GM21717 (cell line): ENCODE measurements around the gene DEPDC1.
A peak's percentile ranks its signal among the peaks of the same experiment; 100 is the strongest.
"Not testable (repeated sequence)": the region's sequence is repeated elsewhere in the genome, so short reads cannot be mapped to it uniquely, and the experiment has no call there.

Source experiments
- ATAC-seq: cut with Tn5 transposase; IDR thresholded peaks from one replicate; pipeline ENCODE4 v1.9.1; 2021; ENCODE audit warnings: mild to moderate bottlenecking, moderate library complexity; ENCODE audit not compliant: unreplicated experiment

DEPDC1 gene, protein sequence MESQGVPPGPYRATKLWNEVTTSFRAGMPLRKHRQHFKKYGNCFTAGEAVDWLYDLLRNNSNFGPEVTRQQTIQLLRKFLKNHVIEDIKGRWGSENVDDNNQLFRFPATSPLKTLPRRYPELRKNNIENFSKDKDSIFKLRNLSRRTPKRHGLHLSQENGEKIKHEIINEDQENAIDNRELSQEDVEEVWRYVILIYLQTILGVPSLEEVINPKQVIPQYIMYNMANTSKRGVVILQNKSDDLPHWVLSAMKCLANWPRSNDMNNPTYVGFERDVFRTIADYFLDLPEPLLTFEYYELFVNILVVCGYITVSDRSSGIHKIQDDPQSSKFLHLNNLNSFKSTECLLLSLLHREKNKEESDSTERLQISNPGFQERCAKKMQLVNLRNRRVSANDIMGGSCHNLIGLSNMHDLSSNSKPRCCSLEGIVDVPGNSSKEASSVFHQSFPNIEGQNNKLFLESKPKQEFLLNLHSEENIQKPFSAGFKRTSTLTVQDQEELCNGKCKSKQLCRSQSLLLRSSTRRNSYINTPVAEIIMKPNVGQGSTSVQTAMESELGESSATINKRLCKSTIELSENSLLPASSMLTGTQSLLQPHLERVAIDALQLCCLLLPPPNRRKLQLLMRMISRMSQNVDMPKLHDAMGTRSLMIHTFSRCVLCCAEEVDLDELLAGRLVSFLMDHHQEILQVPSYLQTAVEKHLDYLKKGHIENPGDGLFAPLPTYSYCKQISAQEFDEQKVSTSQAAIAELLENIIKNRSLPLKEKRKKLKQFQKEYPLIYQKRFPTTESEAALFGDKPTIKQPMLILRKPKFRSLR

DNA sequence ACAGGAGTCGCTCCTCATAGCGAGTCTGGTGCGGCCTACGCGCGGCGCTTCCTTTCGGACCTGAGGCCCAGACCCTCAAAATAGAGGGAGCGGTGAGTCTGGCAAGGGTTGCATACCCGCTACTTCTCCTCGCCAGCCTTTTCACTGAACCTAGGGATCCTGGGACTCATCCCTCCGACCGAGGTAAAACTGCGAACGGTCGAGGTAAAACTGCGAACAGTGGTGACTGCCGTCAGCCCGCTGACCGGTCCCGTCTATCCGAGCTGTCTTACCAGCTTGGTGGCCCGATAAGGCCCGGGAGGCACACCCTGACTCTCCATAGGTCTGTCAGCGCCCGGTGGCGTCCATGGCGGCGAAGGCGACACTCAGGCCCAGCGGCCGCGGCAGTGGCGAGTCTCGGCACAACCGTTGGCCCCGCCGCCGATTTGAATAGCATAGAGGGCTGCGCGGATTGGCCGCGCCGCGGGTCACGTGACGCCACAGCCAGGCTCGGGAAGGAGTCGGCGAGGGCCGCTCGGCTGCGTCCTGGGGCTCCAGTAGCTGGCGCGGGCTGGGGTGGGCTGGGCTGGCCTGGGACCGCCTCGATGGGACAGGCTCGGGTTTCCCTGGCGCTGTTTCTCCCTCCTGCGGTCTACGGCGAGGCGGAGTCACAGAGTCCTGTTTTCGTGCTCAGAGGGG, at the start of gene DEPDC1:
TSS of gene DEPDC1 (minus strand) at position 403 of the 678 bp plus-strand sequence. CDS start at position 320, 83 bp downstream.
- ATAC-seq: peak; percentile 95

GRCh38 chr1:68544651-68545050, 47.8 kb upstream of the DEPDC1 start:
- ATAC-seq: no peak

GRCh38 chr1:68542586-68542985, 45.7 kb upstream of the DEPDC1 start:
- no peak for ATAC-seq

DNA sequence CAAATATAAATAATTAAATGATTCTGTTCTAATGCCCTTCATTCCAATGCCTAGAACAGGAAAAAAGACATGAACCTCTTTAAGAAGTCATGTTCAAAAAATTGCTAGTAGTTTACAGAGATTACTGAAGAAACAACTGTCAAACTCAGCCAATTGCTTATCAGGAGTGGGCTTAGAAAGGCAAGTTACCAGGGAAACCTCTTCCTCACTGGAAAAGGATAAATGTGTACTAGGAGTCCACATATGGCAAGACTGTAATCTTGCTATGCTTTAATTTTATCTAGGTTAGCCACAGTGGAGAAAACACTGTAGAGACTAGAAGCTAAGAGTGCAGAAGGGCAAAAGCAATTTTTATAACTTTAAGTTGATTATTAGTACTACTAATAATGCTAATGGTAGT, 42.1 kb upstream of the DEPDC1 start:
- ATAC-seq: no peak

GRCh38 chr1:68528243-68528642, 31.4 kb upstream of the DEPDC1 start:
- ATAC-seq: no peak

- ATAC-seq: no peak
Observed at GRCh38 chr1:68525781-68526180, 28.9 kb upstream of the DEPDC1 start.

DNA sequence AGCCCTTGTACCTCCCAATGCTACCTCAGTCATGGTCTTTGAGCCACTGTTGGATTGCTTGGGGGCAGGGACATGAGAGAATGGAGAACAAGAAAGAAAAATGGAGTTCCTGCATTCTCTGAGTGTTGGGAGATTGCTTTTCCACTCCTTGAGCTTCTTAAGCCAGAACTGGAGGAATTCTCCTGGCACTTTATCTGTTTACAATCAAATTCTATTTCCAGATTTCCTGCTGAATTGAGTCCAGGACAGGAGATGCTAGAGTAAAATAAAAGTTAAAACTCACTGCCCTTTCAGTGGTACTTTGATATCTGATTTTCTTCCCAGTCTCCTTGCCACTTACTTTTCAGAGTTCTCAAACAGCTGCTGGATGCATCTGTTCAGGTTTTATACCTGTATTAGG, 24.4 kb upstream of the DEPDC1 start:
- ATAC-seq: no peak

DNA sequence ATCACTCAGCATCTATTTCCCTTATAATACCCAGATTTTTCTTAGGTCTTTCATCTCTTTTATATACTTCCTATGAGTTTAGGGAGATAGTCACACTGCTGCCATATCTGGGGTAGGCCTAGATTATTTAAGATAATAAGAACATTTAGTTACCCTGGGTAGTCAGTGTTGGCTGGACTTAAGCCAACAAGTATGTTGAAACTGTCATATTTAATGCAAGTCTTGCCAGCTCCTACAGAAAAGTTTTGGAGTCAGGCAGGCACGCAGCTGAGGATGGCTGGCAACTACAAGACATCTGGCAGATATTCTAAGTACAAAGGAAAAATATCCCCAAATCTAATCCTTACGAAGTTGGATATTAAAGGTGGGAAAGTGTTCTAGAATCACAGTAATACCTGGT, 19.2 kb upstream of the DEPDC1 start:
- no peak for ATAC-seq

- no peak for ATAC-seq
Observed at GRCh38 chr1:68511254-68511653, 14.4 kb upstream of the DEPDC1 start.

GRCh38 chr1:68506386-68506785, 9.5 kb upstream of the DEPDC1 start:
- ATAC-seq: no peak

DNA sequence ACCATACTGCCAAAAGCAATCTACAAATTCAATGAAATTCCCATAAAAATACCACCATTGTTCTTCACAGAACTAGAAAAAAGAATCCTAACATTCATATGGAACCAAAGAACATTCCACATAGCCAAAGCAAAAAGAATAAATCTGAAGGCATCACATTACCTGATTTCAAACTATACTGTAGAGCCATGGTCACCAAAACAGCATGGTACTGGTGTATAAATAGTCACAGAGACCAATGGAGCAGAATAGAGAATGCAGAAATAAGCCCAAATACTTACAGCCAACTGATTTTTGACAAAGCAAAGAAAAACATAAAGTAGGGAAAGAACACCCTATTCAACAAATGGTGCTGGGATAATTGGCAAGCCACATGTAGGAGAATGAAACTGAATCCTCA, 6.2 kb upstream of the DEPDC1 start:
- ATAC-seq: no peak

GRCh38 chr1:68497358-68497698, 446 bp upstream of the DEPDC1 start:
- peak; percentile 29 for ATAC-seq

- no peak for ATAC-seq
Observed at GRCh38 chr1:68495968-68496679, 758 bp downstream of the DEPDC1 start.

GRCh38 chr1:68495532-68495931, 1.4 kb downstream of the DEPDC1 start:
- ATAC-seq: no peak

DNA sequence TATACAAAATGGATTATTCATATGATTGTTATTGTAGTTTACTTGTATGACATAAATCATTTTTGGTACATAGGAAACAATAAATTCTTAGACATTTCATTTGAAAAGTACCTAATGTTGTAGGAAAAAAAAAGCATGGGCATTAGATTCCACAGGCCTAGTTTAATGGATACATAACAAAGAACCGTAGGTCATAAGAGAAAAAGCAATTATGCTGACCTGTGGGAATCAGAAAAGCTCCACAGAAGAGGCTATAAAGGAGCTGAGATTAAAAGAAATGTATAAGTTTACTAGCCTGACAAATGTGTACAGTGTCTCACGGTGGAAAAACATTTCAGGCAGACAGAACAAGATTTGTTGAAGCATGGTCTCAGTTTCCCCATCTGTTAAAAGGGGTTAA, 3.7 kb downstream of the DEPDC1 start:
- no peak for ATAC-seq

- ATAC-seq: not testable (repeated sequence)
Observed at GRCh38 chr1:68492255-68492654, 4.6 kb downstream of the DEPDC1 start.

- ATAC-seq: no peak
Observed at GRCh38 chr1:68490046-68490651, 6.7 kb downstream of the DEPDC1 start.

DNA sequence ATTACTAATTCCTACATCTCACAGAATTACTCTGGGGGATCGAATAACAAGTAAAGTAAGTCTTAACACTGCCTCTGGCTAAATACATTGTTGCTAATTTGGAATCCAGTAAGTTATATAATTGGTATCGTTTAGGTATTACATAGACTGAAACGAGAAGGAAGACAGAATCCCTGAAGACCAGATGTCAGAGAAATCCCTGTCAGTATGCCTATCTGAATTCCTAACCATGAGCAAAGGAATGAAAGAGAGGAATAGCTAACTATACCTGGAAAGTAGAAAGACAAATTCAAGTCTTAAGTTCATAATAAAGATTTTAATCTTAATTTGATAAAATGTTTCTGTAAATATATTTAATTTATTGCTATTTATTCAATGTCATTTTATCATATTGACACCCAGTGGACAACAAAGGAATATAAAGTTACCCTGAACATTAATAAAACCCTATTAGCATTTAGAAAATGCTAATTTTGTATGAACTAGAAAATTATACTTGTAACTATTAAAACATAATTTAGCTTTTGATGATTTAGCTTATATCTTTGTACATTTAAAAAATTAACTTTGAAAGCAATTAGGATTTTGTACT, 11.4 kb downstream of the DEPDC1 start:
- ATAC-seq: no peak

DNA sequence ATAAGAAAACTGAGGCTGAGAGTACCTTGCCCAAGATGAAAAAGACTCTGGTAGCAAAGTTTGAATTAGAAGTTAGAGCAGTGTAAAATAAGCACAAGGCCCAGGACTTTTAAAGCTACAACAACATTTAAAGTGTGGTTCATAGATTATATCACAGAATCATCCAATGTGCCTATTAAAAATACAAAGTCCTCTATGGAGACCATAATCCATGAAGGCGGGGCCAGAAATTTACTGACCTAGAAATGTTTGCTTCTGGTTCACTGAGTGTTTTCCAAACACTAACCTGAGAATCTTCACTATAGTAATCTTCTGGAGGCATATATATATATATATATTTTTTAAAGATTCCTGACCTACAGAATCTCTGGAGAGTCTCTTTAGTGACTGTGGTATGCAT, 12.3 kb downstream of the DEPDC1 start:
- ATAC-seq: no peak

DNA sequence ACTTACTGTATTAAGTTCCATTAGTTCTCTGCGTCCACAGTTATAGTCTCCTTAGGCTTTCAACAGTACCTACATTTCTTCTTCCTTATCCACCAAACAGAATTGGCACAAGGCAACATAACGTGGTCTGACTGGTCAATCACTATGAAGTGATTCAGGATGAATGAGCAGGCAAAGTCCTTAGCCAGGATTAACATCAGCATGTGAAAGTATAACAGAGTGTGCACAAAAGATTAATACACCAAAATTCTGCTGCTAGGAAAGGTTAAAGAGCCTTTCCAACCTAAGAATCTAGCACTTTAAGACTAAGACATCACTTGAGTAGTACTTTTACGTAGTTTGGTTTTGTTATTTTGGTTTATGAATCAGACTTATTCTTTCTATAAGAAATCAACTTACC, 15.8 kb downstream of the DEPDC1 start:
- ATAC-seq: no peak
